ENCODE data around the gene MORN5.
A peak's percentile ranks its signal among the peaks of the same experiment; 100 is the strongest.

Gene MORN5

GRCh38 chr9:122121931-122122330 lies 37.8 kb upstream of the MORN5 start (continued):
- TF ChIP-seq IKZF3 (tag by site-specific recombination; IDR thresholded peaks at IDR 0.05) = no peak
- no peak for TF ChIP-seq ZNF639 (tag by site-specific recombination; IDR thresholded peaks at IDR 0.05)

- CTCF ChIA-PET = interaction anchor here (0.6 to 12.1 kb wide), 30 partner anchors 9 to 863 kb away, joined by 3 to 473 read pairs (median 5); partner anchors contain the start of genes MORN5, NDUFA8 and TTLL11
Observed at GRCh38 chr9:122122468-122122867, 37.2 kb upstream of the MORN5 start.

GRCh38 chr9:122122903-122123632 lies 36.6 kb upstream of the MORN5 start:
- Histone ChIP-seq H3K36me3 (ENCODE audit: control insufficient read depth in 2 of 2, insufficient read depth in 1 of 2, low read length in 2 of 2) (no peaks in the 10 kb centered on the region), H3K27ac (ENCODE audit: extremely low read depth, low read depth, low read length) (no peak overlapping the region), H3K9me3 (ENCODE audit: control insufficient read depth, insufficient read depth, low read depth, low read length) (no peaks in the 10 kb centered on the region), H3K4me1 (ENCODE audit: control insufficient read depth, insufficient read depth, low read length) (no peaks in the 10 kb centered on the region), H3K4me3 (ENCODE audit: low read depth, low read length) (no peak overlapping the region)
- POLR2A ChIA-PET = interaction anchor here (1.4 kb wide), 1 partner anchor 24 kb away, joined by 3 read pairs; no protein-coding TSS in a partner anchor
- CTCF ChIA-PET = interaction anchor here (0.5 to 12.1 kb wide), 55 partner anchors 9 to 929 kb away, joined by 3 to 473 read pairs (median 4); partner anchors contain the start of genes LHX6, MORN5, NDUFA8 and TTLL11
- TF ChIP-seq HOXC10 (CRISPR knock-in tag; IDR thresholded peaks at IDR 0.05) (no peak), ZNF596 (tag by site-specific recombination; IDR thresholded peaks at IDR 0.05) (0 out of 2 replicates have a peak, but pooled peaks have one; percentile 4), ZNF747 (tag by site-specific recombination; IDR thresholded peaks at IDR 0.05) (no peak), ZNF777 (tag by site-specific recombination; IDR thresholded peaks at IDR 0.05; ENCODE audit: borderline replicate concordance) (no peak), BCL6B (tag by site-specific recombination; IDR thresholded peaks at IDR 0.05) (no peak), ZNF768 (tag by site-specific recombination; IDR thresholded peaks at IDR 0.05) (peak; percentile 68; the same call in 1 of the 2 replicates), ZNF664 (tag by site-specific recombination; IDR thresholded peaks at IDR 0.05) (no peak), ZFHX2 (tag by site-specific recombination; conservative IDR thresholded peaks at IDR 0.05) (no peak), ZNF211 (tag by site-specific recombination; IDR thresholded peaks at IDR 0.05; ENCODE audit: low read depth) (no peak), ZNF169 (tag by site-specific recombination; IDR thresholded peaks at IDR 0.05) (no peak), ZNF623 (tag by site-specific recombination; IDR thresholded peaks at IDR 0.05) (no peak), ZNF391 (tag by site-specific recombination; IDR thresholded peaks at IDR 0.05; ENCODE audit: borderline replicate concordance, low read depth) (no peak), ZNF223 (tag by site-specific recombination; IDR thresholded peaks at IDR 0.05) (no peak), KLF10 (tag by site-specific recombination; IDR thresholded peaks at IDR 0.05) (no peak), ZNF654 (tag by site-specific recombination; IDR thresholded peaks at IDR 0.05; ENCODE audit: low read depth) (peak; percentile 54), CTCF (tag by site-specific recombination; IDR thresholded peaks at IDR 0.05) (peak; percentile 84), KLF7 (tag by site-specific recombination; IDR thresholded peaks at IDR 0.05; ENCODE audit: borderline replicate concordance) (no peak), SP2 (tag by site-specific recombination; IDR thresholded peaks at IDR 0.05) (no peak), ZNF335 (tag by site-specific recombination; conservative IDR thresholded peaks at IDR 0.05) (no peak), OVOL3 (tag by site-specific recombination; IDR thresholded peaks at IDR 0.05) (no peak), PRDM4 (tag by site-specific recombination; IDR thresholded peaks at IDR 0.05) (no peak), ZNF792 (tag by site-specific recombination; IDR thresholded peaks at IDR 0.05) (no peak), ZNF341 (tag by site-specific recombination; IDR thresholded peaks at IDR 0.05; ENCODE audit: low read depth) (no peak), ZBTB21 (tag by site-specific recombination; IDR thresholded peaks at IDR 0.05) (no peak)

More at GRCh38 chr9:122122468-122122867, 37.2 kb upstream of the MORN5 start:
- Histone ChIP-seq H3K9me3 (ENCODE audit: control insufficient read depth, insufficient read depth, low read depth, low read length) (no peaks in the 10 kb centered on the region), H3K27ac (ENCODE audit: extremely low read depth, low read depth, low read length) (no peak overlapping the region), H3K36me3 (ENCODE audit: control insufficient read depth in 2 of 2, insufficient read depth in 1 of 2, low read length in 2 of 2) (no peaks in the 10 kb centered on the region), H3K4me1 (ENCODE audit: control insufficient read depth, insufficient read depth, low read length) (no peaks in the 10 kb centered on the region), H3K4me3 (ENCODE audit: low read depth, low read length) (no peak overlapping the region)
- POLR2A ChIA-PET = interaction anchor here (1.4 kb wide), 1 partner anchor 23 kb away, joined by 3 read pairs; no protein-coding TSS in a partner anchor
- TF ChIP-seq ZNF157 (tag by site-specific recombination; IDR thresholded peaks at IDR 0.05) (no peak), BCL11A (tag by site-specific recombination; IDR thresholded peaks at IDR 0.05; ENCODE audit: low read depth) (no peak), RBAK (tag by site-specific recombination; IDR thresholded peaks at IDR 0.05) (no peak), MEIS1 (CRISPR knock-in tag; IDR thresholded peaks at IDR 0.05; ENCODE audit: borderline replicate concordance) (no peak)

Measured in HEK293 (cell line).